ENCODE results near the gene C19orf81. TPM values are rescaled to one million over a fixed set of nuclear protein-coding genes. Genes with fewer than 3 reads are reported as not detected.

The C19orf81 gene
- total RNA-seq, 1 donor from 2014 or later, result not detected

DNA sequence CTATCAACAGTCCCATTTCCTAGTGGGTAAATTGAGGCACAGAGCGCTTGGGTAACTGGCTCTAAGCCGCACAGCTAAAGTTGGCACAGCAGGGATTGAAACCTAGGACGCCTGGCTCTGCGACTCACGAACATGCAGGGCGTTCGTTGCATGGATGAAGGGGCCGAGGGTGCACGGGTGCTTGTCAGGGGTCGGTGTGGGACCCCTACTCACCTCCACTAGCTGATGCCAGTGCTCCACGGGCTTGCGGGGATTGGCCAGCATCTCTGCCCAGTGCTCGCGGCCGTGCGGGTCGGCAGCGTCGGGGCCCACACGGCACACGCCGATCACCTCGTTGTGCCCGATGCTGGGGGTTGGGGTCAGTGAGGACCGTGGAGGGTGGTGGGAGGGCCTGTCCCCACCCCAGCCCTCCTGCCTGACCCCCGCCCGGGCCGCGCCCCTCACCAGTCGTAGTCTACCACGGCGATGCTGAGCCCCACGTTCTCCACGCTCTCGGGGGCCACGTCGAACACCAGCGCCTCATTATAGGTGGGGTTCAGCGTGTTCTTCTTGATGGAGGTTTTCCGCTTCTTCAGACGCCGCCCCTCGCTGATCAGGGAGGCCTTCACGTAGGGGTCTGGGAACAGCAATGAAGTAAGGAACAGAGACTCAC lies 24.2 kb upstream of the C19orf81 start:
- no peak overlapping the region for H3K27ac Mint-ChIP-seq (ENCODE audit: unreplicated experiment)
- H3K36me3 Mint-ChIP-seq (ENCODE audit: unreplicated experiment), result no peaks in the 10 kb centered on the region
- TF ChIP-seq CTCF (IDR thresholded peaks at IDR 0.05), result no peak
- H3K27me3 Mint-ChIP-seq (ENCODE audit: unreplicated experiment), result no peaks in the 10 kb centered on the region
- no peak for DNase-seq (ENCODE audit: extremely low spot score, unreplicated experiment)
- H3K4me3 Mint-ChIP-seq (ENCODE audit: unreplicated experiment), result no peak overlapping the region
- H3K4me1 Mint-ChIP-seq (ENCODE audit: unreplicated experiment), result no peaks in the 10 kb centered on the region
- no peaks in the 10 kb centered on the region for H3K9me3 Mint-ChIP-seq (ENCODE audit: unreplicated experiment)

GRCh38 chr19:50626011-50626410 lies 23.2 kb upstream of the C19orf81 start:
- Mint-ChIP-seq H3K27ac (ENCODE audit: unreplicated experiment) (no peak overlapping the region), H3K4me3 (ENCODE audit: unreplicated experiment) (no peak overlapping the region), H3K4me1 (ENCODE audit: unreplicated experiment) (no peaks in the 10 kb centered on the region), H3K9me3 (ENCODE audit: unreplicated experiment) (no peaks in the 10 kb centered on the region), H3K27me3 (ENCODE audit: unreplicated experiment) (no peaks in the 10 kb centered on the region), H3K36me3 (ENCODE audit: unreplicated experiment) (no peaks in the 10 kb centered on the region)
- TF ChIP-seq CTCF (IDR thresholded peaks at IDR 0.05), result no peak
- no peak for DNase-seq (ENCODE audit: extremely low spot score, unreplicated experiment)

DNA sequence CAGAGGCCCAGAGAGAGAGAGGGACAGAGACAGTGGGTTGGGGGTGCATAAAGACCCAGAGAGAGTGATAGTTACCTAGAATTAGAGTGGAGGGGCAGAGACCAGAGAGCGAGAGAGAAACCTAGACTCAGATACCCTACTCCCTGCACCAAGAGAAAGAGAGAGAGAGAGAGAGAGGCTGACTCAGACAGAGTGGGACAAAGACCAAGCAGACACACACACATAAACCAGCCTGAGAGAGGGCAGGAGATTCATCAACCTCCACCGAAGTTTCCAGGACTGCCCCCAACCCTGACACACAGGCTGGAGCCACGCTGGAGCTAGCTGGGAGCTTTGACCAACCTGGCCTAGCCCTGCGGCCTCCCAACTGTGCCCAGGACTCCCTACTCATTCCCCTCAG lies 22.4 kb upstream of the C19orf81 start:
- Mint-ChIP-seq H3K27ac (ENCODE audit: unreplicated experiment) (no peak overlapping the region), H3K4me3 (ENCODE audit: unreplicated experiment) (no peak overlapping the region), H3K27me3 (ENCODE audit: unreplicated experiment) (no peaks in the 10 kb centered on the region), H3K36me3 (ENCODE audit: unreplicated experiment) (no peaks in the 10 kb centered on the region), H3K9me3 (ENCODE audit: unreplicated experiment) (no peaks in the 10 kb centered on the region), H3K4me1 (ENCODE audit: unreplicated experiment) (no peaks in the 10 kb centered on the region)
- DNase-seq (ENCODE audit: extremely low spot score, unreplicated experiment), result no peak
- TF ChIP-seq CTCF (IDR thresholded peaks at IDR 0.05), result no peak

- Mint-ChIP-seq H3K27me3 (ENCODE audit: unreplicated experiment) (no peaks in the 10 kb centered on the region), H3K9me3 (ENCODE audit: unreplicated experiment) (peaks cover under 1% of the 10 kb centered on the region), H3K36me3 (ENCODE audit: unreplicated experiment) (no peaks in the 10 kb centered on the region), H3K4me1 (ENCODE audit: unreplicated experiment) (no peaks in the 10 kb centered on the region), H3K27ac (ENCODE audit: unreplicated experiment) (no peak overlapping the region), H3K4me3 (ENCODE audit: unreplicated experiment) (no peak overlapping the region)
- no peak for TF ChIP-seq CTCF (IDR thresholded peaks at IDR 0.05)
- no peak for DNase-seq (ENCODE audit: extremely low spot score, unreplicated experiment)
Measured at GRCh38 chr19:50628146-50628545, 21.1 kb upstream of the C19orf81 start.

DNA sequence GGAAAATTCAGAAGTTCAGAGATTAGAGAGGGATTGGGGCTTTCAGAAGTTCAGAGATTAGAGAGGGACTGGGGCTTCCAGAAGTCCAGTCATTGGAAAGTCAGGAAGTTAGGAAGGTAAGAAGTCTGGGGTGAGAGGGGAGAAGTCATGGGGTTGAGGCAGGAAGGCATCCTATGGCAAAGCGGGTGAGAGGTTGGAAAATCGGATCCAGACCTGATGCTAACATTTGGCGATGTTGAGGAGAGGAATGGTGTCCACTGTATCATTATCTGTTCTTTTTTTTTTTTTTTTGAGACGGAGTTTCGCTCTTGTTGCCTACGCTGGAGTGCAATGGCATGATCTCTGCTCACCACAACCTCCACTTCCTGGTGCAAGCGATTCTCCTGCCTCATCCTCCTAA lies 20.7 kb upstream of the C19orf81 start:
- TF ChIP-seq CTCF (IDR thresholded peaks at IDR 0.05), result no peak
- no peak for DNase-seq (ENCODE audit: extremely low spot score, unreplicated experiment)
- Mint-ChIP-seq H3K27me3 (ENCODE audit: unreplicated experiment) (no peaks in the 10 kb centered on the region), H3K9me3 (ENCODE audit: unreplicated experiment) (peaks cover 4% of the 10 kb centered on the region), H3K4me3 (ENCODE audit: unreplicated experiment) (no peak overlapping the region), H3K4me1 (ENCODE audit: unreplicated experiment) (no peaks in the 10 kb centered on the region), H3K36me3 (ENCODE audit: unreplicated experiment) (no peaks in the 10 kb centered on the region), H3K27ac (ENCODE audit: unreplicated experiment) (no peak overlapping the region)
